Bronchial epithelial cell (primary cell): ENCODE results near the gene SPRED3. TPM values are rescaled to one million over a fixed set of nuclear protein-coding genes. Genes with fewer than 3 reads are reported as not detected.
"Not testable (repeated sequence)": the region's sequence is repeated elsewhere in the genome, so short reads cannot be mapped to it uniquely, and the experiment has no call there.

Experiments
- DNase-seq: peaks from one replicate; pipeline ENCODE4 v3.0.0-alpha.2; 2010; ENCODE audit warnings: low read depth
- FAIRE-seq: peaks from 2 replicates; lab custom pipeline; 2011; peaks lifted over from hg19 to GRCh38; lab: Jason Lieb, UNC
- H3K27me3 ChIP-seq: 2 replicates; pipeline ENCODE4 v1.5.1; 2011; ENCODE audit warnings: low read length; ENCODE audit not compliant: control insufficient read depth, insufficient read depth
- H3K36me3 ChIP-seq: 2 replicates; pipeline ENCODE4 v1.5.1; 2011; ENCODE audit warnings: low read length; ENCODE audit not compliant: control insufficient read depth, insufficient read depth
- H3K4me3 ChIP-seq: 2 replicates; pipeline ENCODE4 v1.5.1; 2011; ENCODE audit warnings: mild to moderate bottlenecking, low read depth, low read length, control low read depth
- total RNA-seq: library from RNA; depleted of rRNA; stranded (reverse); fragments of >200 nt; gene quantifications from 2 replicates; pipeline ENCODE4 v1.2.1, GENCODE V29; 2014
- TF ChIP-seq, protein P1 (sequence below): IDR thresholded peaks from 2 replicates; pipeline ENCODE4 v1.5.1; 2011; ENCODE audit warnings: mild to moderate bottlenecking, moderate library complexity, low read length, control low read depth, inconsistent platforms; ENCODE audit not compliant: insufficient read depth, severe bottlenecking

SPRED3 gene
- total RNA-seq, 1 donor from 2014 or later = 0.26 TPM

DNA sequence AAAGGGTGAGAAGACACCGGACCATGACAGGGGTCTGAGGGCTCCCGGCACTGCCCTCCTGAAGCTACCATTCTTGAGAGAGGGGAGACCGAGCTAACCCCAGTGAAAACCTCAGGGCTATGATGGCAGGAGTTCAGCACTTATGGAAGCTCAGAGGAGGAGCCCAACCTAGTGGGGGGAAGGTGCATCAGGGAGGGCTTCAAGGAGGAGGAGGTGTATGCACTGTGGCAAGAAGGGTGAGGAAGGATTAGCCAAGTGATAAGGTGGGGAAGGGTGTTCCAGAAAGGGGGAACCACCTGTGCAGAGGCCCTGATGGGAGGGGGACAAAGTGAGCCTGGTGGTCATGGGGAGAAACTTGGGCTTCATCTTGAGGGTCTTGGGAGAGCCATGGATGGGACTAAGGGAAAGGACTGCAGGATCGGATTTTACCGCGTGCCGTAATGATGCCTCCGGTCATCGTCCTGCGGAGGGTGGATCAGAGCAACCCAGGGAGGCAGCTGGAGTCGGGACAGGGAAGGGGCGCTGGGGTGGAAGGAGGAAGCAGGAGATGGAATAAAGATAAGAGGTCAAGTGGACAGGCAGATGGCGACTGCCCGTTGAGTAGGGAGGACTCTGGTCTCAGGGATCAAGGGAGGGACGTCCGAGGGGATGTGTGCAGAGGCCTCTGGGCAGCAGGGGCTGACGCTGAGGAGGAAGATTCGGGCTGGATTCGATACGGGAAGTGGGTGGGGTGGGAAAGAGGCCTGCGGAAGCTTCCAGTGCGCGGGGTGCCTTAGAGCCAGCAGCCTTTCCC lies 27.5 kb upstream of the SPRED3 start:
- TF ChIP-seq, protein P1, sequence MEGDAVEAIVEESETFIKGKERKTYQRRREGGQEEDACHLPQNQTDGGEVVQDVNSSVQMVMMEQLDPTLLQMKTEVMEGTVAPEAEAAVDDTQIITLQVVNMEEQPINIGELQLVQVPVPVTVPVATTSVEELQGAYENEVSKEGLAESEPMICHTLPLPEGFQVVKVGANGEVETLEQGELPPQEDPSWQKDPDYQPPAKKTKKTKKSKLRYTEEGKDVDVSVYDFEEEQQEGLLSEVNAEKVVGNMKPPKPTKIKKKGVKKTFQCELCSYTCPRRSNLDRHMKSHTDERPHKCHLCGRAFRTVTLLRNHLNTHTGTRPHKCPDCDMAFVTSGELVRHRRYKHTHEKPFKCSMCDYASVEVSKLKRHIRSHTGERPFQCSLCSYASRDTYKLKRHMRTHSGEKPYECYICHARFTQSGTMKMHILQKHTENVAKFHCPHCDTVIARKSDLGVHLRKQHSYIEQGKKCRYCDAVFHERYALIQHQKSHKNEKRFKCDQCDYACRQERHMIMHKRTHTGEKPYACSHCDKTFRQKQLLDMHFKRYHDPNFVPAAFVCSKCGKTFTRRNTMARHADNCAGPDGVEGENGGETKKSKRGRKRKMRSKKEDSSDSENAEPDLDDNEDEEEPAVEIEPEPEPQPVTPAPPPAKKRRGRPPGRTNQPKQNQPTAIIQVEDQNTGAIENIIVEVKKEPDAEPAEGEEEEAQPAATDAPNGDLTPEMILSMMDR = no peak
- FAIRE-seq = peak; percentile 32

DNA sequence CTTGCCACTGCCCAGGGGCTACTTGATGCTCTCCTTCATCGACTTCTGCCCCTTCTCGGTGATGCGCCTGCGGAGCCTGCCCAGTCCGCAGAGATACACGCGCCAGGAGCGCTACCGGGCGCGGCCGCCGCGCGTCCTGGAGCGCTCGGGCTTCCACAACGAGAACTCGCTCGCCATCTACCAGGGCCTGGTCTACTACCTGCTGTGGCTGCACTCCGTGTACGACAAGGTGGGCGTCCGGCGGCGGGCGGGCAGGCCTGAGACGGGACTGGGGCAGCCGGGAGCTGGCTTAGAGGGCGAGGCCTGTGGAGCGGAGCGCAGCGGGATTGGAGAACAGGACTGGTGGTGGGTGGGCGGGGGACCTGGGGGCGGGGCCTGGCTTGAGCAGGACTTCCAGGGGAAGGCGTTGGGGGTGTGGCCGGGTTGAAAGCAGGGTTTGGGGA lies 26.8 kb upstream of the SPRED3 start:
- FAIRE-seq (no peak), DNase-seq (peak; percentile 71)
- peak overlapping the region; percentile 55 for H3K4me3 ChIP-seq
- TF ChIP-seq, protein P1 = peak; percentile 42
- H3K36me3 ChIP-seq = no peaks in the 10 kb centered on the region
- H3K27me3 ChIP-seq = peaks cover 14% of the 10 kb centered on the region

More for the DNA sequence above, 27.5 kb upstream of the SPRED3 start:
- H3K27me3 ChIP-seq = peaks cover 17% of the 10 kb centered on the region
- H3K4me3 ChIP-seq = peak overlapping the region; percentile 55
- no peak for DNase-seq
- no peaks in the 10 kb centered on the region for H3K36me3 ChIP-seq

GRCh38 chr19:38362076-38362945 lies 26.2 kb upstream of the SPRED3 start:
- Histone ChIP-seq H3K36me3 (no peaks in the 10 kb centered on the region), H3K27me3 (peaks cover 14% of the 10 kb centered on the region), H3K4me3 (peak overlapping the region; percentile 55)
- FAIRE-seq (no peak), DNase-seq (peak; percentile 63)
- TF ChIP-seq, protein P1 = no peak

DNA sequence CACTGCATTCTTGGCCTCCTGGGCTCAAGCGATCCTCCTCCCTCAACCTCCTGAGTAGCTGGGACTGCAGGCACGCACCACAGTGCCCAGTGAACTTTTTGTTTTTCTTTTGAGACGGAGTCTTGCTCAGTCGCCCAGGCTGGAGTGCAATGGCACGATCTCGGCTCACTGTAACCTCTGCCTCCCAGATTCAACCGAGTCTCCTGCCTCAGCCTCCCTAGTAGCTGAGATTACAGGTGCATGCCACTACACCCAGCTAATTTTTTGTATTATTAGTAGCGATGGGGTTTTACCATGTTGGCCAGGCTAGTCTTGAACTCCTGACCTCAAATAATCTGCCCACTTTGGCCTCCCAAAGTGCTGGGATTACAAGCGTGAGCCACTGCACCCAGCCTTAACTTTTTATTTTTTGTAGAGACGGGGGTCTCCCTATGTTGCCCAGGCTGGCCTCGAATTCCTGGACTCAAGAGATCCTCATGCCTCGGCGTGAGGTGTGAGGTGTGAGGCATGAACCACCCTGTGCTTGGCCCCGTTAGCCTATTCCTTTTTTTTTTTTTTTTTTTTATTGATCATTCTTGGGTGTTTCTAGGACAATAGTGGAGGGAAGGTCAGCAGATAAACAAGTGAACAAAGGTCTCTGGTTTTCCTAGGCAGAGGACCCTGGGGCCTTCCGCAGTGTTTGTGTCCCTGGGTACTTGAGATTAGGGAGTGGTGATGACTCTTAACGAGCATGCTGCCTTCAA lies 25.4 kb upstream of the SPRED3 start:
- H3K27me3 ChIP-seq = peaks cover 16% of the 10 kb centered on the region
- H3K4me3 ChIP-seq, FAIRE-seq, H3K36me3 ChIP-seq, DNase-seq: not testable (repeated sequence)

DNA sequence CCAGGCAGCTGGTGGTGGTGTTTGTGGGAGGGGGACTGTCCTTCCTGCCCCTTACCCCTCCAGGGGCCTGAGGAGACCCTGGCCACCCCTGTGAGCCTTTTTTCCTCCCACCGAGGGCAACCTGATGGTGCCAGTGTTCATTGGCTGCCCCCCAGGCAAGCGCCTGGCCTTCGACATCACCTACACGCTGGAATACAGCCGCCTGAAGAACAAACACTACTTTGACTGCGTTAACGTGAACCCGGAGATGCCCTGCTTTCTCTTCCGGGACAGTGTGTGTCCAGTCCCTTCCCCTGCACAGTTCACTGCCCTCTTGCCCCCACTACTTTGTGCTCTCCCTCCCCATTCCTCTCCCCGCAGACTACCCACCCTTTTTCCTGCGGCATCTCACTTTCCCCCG lies 21.5 kb upstream of the SPRED3 start:
- H3K27me3 ChIP-seq = peaks cover 4% of the 10 kb centered on the region
- H3K36me3 ChIP-seq = no peaks in the 10 kb centered on the region
- TF ChIP-seq, protein P1 = no peak
- DNase-seq (no peak), FAIRE-seq (no peak)
- H3K4me3 ChIP-seq = no peak overlapping the region
